Measurements from ENCODE around the gene DNAH5. TPM values are rescaled to one million over a fixed set of nuclear protein-coding genes. Genes with fewer than 3 reads are reported as not detected.

Gene DNAH5
- total RNA-seq, 1 experiment from 2014 or later, result 1.1 TPM

GRCh38 chr5:13943676-13944075, 812 bp downstream of the DNAH5 start:
- DNase-seq (ENCODE audit: low spot score), result no peak

DNA sequence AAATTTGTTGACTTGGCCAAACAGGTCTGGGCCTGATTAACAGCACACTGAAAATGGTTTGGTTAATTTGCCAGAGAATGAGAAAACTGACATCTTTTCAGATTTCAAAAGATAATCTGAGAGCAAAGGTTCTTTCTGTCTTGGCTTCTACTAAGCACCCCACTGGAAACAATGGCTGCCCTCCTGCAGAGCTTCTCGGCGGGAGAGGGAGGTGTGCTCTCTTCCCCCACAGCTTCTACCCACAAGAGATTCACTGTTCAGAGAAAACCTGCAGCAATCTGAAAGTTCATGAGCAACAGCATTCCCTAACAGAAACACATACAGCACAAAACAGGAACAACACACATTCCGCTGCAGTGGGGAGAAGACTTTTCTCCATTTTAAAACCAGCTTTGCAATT, 3.0 kb downstream of the DNAH5 start:
- DNase-seq (ENCODE audit: low spot score), result no peak

DNA sequence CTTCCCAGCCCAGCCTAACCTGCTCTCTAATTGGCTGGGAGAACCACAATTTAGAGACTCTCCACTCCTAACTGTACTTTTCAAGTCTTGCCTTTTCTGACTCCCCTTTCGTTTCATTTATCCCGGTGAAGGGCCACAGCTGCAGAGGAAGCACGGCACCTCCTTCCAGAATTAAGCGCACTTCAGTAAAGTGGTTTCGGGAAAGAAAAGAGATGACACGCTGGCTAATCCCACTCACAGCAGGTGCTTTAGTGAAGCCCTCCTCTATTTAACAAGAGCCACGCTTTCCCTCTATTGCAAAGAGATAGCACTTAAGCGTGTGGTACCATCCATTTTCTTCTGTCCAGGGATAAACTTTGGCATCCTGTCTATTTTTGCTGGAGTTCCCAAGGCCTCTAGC, 4.8 kb downstream of the DNAH5 start:
- DNase-seq (ENCODE audit: low spot score), result no peak

- DNase-seq (ENCODE audit: low spot score), result no peak
Observed at GRCh38 chr5:13934921-13935320, 9.6 kb downstream of the DNAH5 start.

GRCh38 chr5:13934125-13934524, 10.4 kb downstream of the DNAH5 start:
- no peak for DNase-seq (ENCODE audit: low spot score)

- no peak for DNase-seq (ENCODE audit: low spot score)
Observed at GRCh38 chr5:13932561-13932960, 11.9 kb downstream of the DNAH5 start.

GRCh38 chr5:13932011-13932410, 12.5 kb downstream of the DNAH5 start:
- no peak for DNase-seq (ENCODE audit: low spot score)

DNA sequence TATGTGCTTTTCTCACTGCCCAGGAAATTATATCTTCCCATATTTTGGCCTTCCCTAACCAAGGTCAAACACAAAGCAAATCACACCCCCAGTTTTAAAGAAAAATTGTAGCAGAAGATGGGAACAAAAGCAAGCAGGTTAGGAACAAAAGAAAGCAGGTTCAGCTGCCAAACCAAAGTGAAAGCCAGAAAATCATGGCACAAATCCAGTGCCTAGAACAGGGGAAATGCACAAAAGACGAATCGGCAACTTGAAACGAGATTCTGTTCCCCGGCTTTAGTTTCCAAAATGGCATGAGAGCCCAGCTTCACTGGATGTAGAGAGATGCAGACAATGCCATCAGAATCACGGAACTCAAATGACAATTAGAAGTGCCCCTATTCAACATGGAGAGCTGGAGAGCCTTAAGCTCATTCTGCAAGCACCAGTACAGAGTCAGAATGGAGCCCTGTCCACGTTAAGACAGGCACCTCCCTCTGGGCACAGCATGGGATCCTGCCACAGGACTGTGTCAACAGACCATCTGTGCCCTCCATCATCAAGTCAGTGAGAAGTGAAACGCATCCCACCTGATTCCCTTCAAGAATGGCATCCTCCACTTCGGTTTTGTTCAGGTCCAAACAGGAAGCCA, 13.8 kb downstream of the DNAH5 start:
- no peak for DNase-seq (ENCODE audit: low spot score)

DNA sequence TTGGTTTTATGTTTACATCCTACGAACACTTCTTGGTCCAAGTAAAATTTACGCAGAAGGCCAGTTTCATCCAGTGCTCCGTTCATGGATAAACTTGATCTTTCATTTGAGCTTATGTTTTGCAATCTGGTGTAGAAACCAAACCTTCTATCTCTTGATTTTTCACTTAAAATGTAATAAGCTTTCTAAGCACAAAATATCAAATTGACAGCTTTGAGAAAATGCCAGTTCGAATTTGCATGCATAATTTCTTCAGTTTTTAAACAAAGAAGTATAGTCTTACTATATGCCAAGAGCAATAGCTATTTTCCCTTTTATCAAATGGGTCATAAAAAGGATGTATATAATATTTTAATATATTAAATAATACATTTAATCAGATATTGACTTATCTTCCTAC, 17.8 kb downstream of the DNAH5 start:
- no peak for DNase-seq (ENCODE audit: low spot score)

DNA sequence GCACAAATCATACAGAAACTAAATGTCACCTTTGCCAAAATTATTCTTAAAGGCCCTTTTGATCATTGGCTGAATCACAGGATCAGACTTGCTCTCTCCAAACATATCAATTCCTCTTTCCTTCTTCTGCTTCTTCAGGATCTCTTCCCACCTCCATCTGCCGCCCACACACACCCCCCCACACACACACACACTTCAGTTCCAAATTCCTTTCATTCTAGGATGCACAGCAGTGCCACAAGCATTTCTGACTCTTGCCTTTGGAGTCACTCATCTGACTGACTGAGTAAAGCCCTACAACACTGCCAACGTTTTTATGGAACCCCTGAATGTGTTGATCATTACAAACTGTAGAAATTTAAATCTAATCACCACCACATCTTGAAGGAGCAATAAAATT, 22.9 kb downstream of the DNAH5 start:
- no peak for DNase-seq (ENCODE audit: low spot score)

GRCh38 chr5:13919786-13920185, 24.7 kb downstream of the DNAH5 start:
- no peak for DNase-seq (ENCODE audit: low spot score)

DNA sequence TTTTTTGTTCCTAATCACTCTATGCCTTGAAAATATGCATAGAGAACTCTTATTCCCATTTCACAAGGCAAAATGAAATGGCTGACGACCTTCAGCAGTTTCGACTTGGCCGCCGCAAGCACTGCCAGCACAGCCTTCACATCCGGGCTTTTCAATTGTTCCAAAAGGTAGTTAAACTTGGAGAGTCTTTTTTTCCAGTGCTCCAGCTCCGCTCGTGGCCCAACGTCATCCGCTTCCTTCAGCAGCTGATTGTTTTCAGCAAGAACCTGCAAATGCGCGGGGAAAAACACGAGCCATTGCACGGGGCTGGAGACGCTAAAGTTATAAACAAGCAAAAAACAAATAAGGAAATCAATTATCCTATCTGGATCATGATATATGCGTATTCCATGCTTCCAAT, 25.4 kb downstream of the DNAH5 start:
- no peak for DNase-seq (ENCODE audit: low spot score)

GRCh38 chr5:13917061-13917460, 27.4 kb downstream of the DNAH5 start:
- DNase-seq (ENCODE audit: low spot score), result no peak

- no peak for DNase-seq (ENCODE audit: low spot score)
Observed at GRCh38 chr5:13913962-13914361, 30.5 kb downstream of the DNAH5 start.

DNA sequence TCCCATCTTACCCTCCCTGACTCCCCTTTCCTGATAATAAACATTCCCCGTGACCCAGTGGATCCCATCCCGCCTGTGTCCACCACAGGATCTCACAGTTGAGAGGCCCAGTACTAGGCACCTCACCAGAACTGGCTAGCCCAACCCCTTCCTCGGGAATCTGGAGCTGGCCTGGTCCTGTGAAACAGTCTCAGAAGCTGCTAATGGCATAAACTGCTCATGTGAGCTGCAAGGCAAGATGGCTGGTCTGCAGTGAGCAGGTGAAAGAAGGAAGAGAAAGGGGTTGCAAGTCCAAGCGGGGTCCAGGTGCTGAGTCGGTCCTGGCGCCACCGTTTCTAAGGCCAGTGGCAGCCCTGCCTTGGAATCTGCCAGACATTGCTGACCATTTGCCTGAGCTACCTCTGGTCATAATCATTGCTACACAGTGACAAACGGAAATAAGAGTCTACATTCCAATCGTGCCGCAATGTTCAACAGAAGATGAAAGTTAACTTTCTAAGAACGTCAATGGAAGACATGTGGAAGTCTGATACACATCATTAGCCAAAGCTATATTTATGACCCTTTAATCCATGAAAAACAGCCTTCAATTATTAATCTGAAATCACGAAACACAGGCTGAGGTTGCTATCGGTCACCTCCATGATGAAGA, 33.7 kb downstream of the DNAH5 start:
- DNase-seq (ENCODE audit: low spot score), result no peak

DNA sequence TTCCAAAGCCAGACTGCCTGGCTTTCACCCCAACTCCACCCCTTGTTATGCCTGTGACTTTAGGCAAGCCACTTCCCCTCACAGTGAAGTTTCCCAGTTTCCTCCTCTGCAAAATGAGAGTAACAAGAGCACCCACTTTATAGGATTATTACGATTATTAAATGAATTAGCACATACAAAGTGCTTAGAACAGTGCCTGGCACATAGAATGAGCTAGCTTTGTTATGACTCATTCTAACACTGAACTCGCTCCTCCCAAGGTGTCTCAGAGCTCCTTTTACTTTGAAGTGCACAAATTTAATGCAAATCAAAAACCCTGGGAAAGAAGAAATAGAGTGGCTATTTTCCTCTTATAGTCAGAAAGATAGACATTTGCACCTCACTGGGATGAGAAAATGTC, 34.3 kb downstream of the DNAH5 start:
- DNase-seq (ENCODE audit: low spot score), result no peak

- DNase-seq (ENCODE audit: low spot score), result no peak
Observed at GRCh38 chr5:13909271-13909670, 35.2 kb downstream of the DNAH5 start.

DNA sequence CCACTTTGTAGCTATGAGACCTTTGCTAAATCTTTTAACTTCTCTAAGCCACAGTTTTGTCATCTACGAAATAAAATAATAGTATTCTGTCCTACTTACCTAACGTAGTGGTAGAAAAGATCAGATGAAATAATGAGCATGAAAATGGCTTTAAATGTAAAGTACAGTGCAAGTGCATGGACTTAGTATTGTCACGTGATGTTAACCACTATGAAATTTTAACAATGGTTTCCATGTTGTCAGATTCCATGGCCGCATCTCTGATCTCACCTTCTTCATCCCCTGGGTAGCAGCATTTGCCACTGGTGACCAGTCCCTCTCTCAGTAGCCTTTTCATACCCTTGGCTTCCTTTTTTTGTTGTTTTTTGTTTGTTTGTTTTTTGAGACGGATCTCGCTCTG, 45.9 kb downstream of the DNAH5 start:
- no peak for DNase-seq (ENCODE audit: low spot score)

DNA sequence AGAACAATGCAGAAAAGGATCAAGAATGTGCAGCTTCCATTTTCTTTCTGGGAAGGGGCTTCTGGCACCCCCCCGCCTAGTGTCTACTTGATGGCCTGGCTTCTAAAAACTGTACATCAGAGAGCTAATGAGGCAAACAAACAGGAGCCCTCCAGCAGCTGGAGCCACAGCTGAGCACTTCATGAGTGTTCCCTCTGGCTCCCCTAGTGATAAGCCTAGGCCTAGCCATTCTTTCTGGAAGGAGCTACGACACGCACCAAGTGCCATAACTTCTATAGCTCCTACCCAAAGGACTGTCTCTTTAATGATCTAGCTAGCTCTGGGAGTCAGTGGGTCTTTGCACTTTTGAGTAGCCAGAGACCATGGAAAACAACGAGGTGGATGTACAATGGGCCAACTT, 66.1 kb downstream of the DNAH5 start:
- peak; percentile 14 for DNase-seq (ENCODE audit: low spot score)

DNA sequence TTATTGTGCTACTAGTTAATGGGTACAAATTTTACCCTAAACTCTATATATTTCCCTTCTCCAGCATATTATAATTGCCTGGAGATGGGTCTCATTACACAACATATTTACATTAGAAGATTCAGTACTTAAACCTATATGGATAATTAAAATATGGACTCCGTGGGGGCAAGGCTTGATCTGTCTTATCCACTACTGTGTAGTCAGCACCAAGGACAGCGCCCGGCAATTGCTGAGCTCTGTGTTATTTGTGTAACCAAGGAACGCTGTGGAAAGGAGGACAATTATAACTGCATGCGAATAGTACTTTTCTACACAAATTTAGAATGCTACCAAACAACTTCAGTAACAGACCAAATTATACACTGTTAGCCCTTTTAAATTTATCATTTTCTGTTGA, 77.7 kb downstream of the DNAH5 start:
- peak; percentile 44 for DNase-seq (ENCODE audit: low spot score)

- no peak for DNase-seq (ENCODE audit: low spot score)
Observed at GRCh38 chr5:13865312-13865711, 79.2 kb downstream of the DNAH5 start.

GRCh38 chr5:13860146-13860545, 84.3 kb downstream of the DNAH5 start:
- DNase-seq (ENCODE audit: low spot score), result no peak

- no peak for DNase-seq (ENCODE audit: low spot score)
Observed at GRCh38 chr5:13859270-13860065, 85.0 kb downstream of the DNAH5 start.
